GM18858 (cell line): ENCODE measurements around the gene TNS3.

Experiments used
- ATAC-seq: cut with Tn5 transposase; IDR thresholded peaks from one replicate; pipeline ENCODE4 v1.9.1; 2021; ENCODE audit not compliant: unreplicated experiment

Gene TNS3

GRCh38 chr7:47336472-47337425 is 245.2 kb downstream of the TNS3 start:
- no peak for ATAC-seq

- no peak for ATAC-seq
These were observed 246.1 kb downstream of the TNS3 start for GRCh38 chr7:47335557-47336471.

GRCh38 chr7:47335071-47335470 is 246.8 kb downstream of the TNS3 start:
- ATAC-seq = no peak

- no peak for ATAC-seq
These were observed 248.0 kb downstream of the TNS3 start for GRCh38 chr7:47333959-47334358.

GRCh38 chr7:47333554-47333887 is 248.4 kb downstream of the TNS3 start:
- ATAC-seq = no peak

- no peak for ATAC-seq
These were observed 249.0 kb downstream of the TNS3 start for GRCh38 chr7:47332681-47333553.

- no peak for ATAC-seq
These were observed 249.7 kb downstream of the TNS3 start for GRCh38 chr7:47332213-47332612.

GRCh38 chr7:47331179-47331565 is 250.7 kb downstream of the TNS3 start:
- ATAC-seq = no peak

- no peak for ATAC-seq
These were observed 251.2 kb downstream of the TNS3 start for GRCh38 chr7:47330561-47331178.

GRCh38 chr7:47330026-47330425 is 251.9 kb downstream of the TNS3 start:
- no peak for ATAC-seq

- no peak for ATAC-seq
These were observed 252.5 kb downstream of the TNS3 start for GRCh38 chr7:47329320-47329926.

GRCh38 chr7:47328392-47329319 is 253.3 kb downstream of the TNS3 start:
- no peak for ATAC-seq

- no peak for ATAC-seq
These were observed 254.1 kb downstream of the TNS3 start for GRCh38 chr7:47327698-47328391.

GRCh38 chr7:47327346-47327697 is 254.6 kb downstream of the TNS3 start:
- no peak for ATAC-seq

GRCh38 chr7:47326808-47327207 is 255.1 kb downstream of the TNS3 start:
- ATAC-seq = no peak

- ATAC-seq = no peak
These were observed 255.7 kb downstream of the TNS3 start for GRCh38 chr7:47326220-47326619.

- no peak for ATAC-seq
These were observed 256.6 kb downstream of the TNS3 start for GRCh38 chr7:47325337-47325736.

- no peak for ATAC-seq
These were observed 258.0 kb downstream of the TNS3 start for GRCh38 chr7:47323904-47324303.
